Measurements from ENCODE around the gene QRICH1. TPM values are rescaled to one million over a fixed set of nuclear protein-coding genes. Genes with fewer than 3 reads are reported as not detected.
A peak's percentile ranks its signal among the peaks of the same experiment; 100 is the strongest.
"Not testable (repeated sequence)": the region's sequence is repeated elsewhere in the genome, so short reads cannot be mapped to it uniquely, and the experiment has no call there.

The QRICH1 gene
- polyA plus RNA-seq, 1 of the 3 experiments (the other 2 are of a cell fraction): 58.5 TPM

GRCh38 chr3:49012441-49013017, 81.3 kb downstream of the QRICH1 start:
- peaks cover 70% of the 10 kb centered on the region for H4K20me1 ChIP-seq (ENCODE audit: insufficient read depth)
- H3K79me2 ChIP-seq (ENCODE audit: insufficient read depth): peaks cover 67% of the 10 kb centered on the region
- H3K4me2 ChIP-seq: no peak overlapping the region
- H3K9ac ChIP-seq: no peak overlapping the region
- 89% methylated on average over 7 of the region's 17 CpGs for WGBS (ENCODE audit: low lambda C conversion rate)
- POLR2A ChIA-PET: interaction anchor here (0.6 to 2.2 kb wide), 5 partner anchors 8 to 25 kb away, joined by 3 to 10 read pairs (median 3); no protein-coding TSS in a partner anchor
- H3K9me2 ChIP-seq: no peaks in the 10 kb centered on the region
- H3K27ac ChIP-seq (ENCODE audit: low read depth in 2 of 2, low read length in 1 of 2): no peak overlapping the region; a peak in 1 of 4 replicates
- H3K4me3 ChIP-seq (ENCODE audit: low read depth in 2 of 2, low read length in 1 of 2): no peak overlapping the region
- H2AFZ ChIP-seq (ENCODE audit: low read depth): no peak overlapping the region
- H3F3A ChIP-seq (replicated peaks; ENCODE audit: insufficient read depth): peaks cover 17% of the 10 kb centered on the region
- H3K27me3 ChIP-seq (ENCODE audit: insufficient read depth): no peaks in the 10 kb centered on the region
- H3K4me1 ChIP-seq (ENCODE audit: control insufficient read depth in 1 of 2, insufficient read depth in 2 of 2, low read depth in 1 of 2, low read length in 1 of 2): peaks cover 0 to 24% of the 10 kb centered on the region in 2 experiments; a peak in 1 of 4 replicates
- no peak for DNase-seq
- TF ChIP-seq MXI1 (IDR thresholded peaks at IDR 0.05; ENCODE audit: low read depth, low read length): no peak
- TF ChIP-seq NFIC (IDR thresholded peaks at IDR 0.05; ENCODE audit: borderline replicate concordance): no peak
- no peak for TF ChIP-seq YY1 (IDR thresholded peaks at IDR 0.05; ENCODE audit: low read depth)
- CTCF ChIA-PET: interaction anchor here (0.8 to 14.2 kb wide), 5 partner anchors 8 to 23 kb away, joined by 3 to 114 read pairs (median 5); partner anchors contain the start of genes IMPDH2, NDUFAF3 and P4HTM
- peaks cover 9 to 54% of the 10 kb centered on the region in 2 experiments for H3K36me3 ChIP-seq (replicated peaks in 1 of 2; ENCODE audit: control insufficient read depth in 1 of 2, insufficient read depth in 2 of 2, low read length in 1 of 2)
- no peaks in the 10 kb centered on the region for H3K9me3 ChIP-seq

DNA sequence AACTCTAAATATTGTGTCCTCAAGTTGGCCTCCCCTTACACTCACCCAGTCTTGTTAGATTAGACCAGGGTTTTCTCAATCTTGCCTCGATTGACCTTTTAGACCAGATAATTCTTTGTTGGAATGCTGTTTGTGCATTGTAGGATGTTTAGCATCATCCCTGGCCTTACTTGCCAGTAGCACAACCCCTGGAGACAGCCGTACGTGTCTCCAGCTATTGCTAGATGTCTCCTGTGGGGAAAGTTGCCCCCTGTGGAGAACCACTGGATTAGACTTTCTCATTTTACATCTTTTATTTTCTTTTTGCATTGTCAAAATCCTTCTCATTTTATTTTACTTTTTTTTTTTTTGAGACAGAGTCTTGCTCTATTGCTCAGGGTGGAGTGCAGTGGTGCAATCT, 84.5 kb downstream of the QRICH1 start:
- no peaks in the 10 kb centered on the region for H3K27me3 ChIP-seq (ENCODE audit: insufficient read depth)
- H3K9me2 ChIP-seq: no peaks in the 10 kb centered on the region
- H3K4me3 ChIP-seq (ENCODE audit: low read depth in 2 of 2, low read length in 1 of 2): no peak overlapping the region
- DNase-seq: no peak
- H3F3A ChIP-seq (replicated peaks; ENCODE audit: insufficient read depth): peaks cover 3% of the 10 kb centered on the region
- ChIA-PET CTCF (interaction anchor here (3.1 to 4.4 kb wide), 3 partner anchors 8 to 22 kb away, joined by 14 to 39 read pairs (median 29); partner anchors contain the start of genes DALRD3 and NDUFAF3), POLR2A (interaction anchor here (4.3 to 4.4 kb wide), 2 partner anchors 12 kb away, joined by 44 to 80 read pairs; partner anchors contain the start of gene NDUFAF3)
- peaks cover 4 to 31% of the 10 kb centered on the region in 2 experiments for H3K36me3 ChIP-seq (replicated peaks in 1 of 2; ENCODE audit: control insufficient read depth in 1 of 2, insufficient read depth in 2 of 2, low read length in 1 of 2)
- H4K20me1 ChIP-seq (ENCODE audit: insufficient read depth): peaks cover 61% of the 10 kb centered on the region
- no peak overlapping the region for H3K4me2 ChIP-seq
- H3K27ac ChIP-seq (ENCODE audit: low read depth in 2 of 2, low read length in 1 of 2): no peak overlapping the region
- peaks cover 77% of the 10 kb centered on the region for H3K79me2 ChIP-seq (ENCODE audit: insufficient read depth)
- no peak overlapping the region for H3K9ac ChIP-seq
- H3K4me1 ChIP-seq (ENCODE audit: control insufficient read depth in 1 of 2, insufficient read depth in 2 of 2, low read depth in 1 of 2, low read length in 1 of 2): peaks cover 0 to 18% of the 10 kb centered on the region in 2 experiments; a peak in 2 of 4 replicates
- no peaks in the 10 kb centered on the region for H3K9me3 ChIP-seq
- H2AFZ ChIP-seq (ENCODE audit: low read depth): no peak overlapping the region
- 78% methylated on average over 3 of the region's 3 CpGs for WGBS (ENCODE audit: low lambda C conversion rate)
- TF ChIP-seq EP300 (IDR thresholded peaks at IDR 0.05; ENCODE audit: borderline replicate concordance in 1 of 2, low read depth in 1 of 2, low read length in 1 of 2): no peak
- no peak for TF ChIP-seq FOXJ3 (CRISPR knock-in tag; IDR thresholded peaks at IDR 0.05)
- TF ChIP-seq REST (IDR thresholded peaks at IDR 0.05; ENCODE audit: low read depth, low read length): no peak
- TF ChIP-seq, protein P1, sequence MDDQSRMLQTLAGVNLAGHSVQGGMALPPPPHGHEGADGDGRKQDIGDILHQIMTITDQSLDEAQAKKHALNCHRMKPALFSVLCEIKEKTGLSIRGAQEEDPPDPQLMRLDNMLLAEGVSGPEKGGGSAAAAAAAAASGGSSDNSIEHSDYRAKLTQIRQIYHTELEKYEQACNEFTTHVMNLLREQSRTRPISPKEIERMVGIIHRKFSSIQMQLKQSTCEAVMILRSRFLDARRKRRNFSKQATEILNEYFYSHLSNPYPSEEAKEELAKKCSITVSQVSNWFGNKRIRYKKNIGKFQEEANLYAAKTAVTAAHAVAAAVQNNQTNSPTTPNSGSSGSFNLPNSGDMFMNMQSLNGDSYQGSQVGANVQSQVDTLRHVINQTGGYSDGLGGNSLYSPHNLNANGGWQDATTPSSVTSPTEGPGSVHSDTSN (IDR thresholded peaks at IDR 0.05): no peak
- TF ChIP-seq RCOR1 (IDR thresholded peaks at IDR 0.05; ENCODE audit: low read length): no peak
- TF ChIP-seq, protein P2, sequence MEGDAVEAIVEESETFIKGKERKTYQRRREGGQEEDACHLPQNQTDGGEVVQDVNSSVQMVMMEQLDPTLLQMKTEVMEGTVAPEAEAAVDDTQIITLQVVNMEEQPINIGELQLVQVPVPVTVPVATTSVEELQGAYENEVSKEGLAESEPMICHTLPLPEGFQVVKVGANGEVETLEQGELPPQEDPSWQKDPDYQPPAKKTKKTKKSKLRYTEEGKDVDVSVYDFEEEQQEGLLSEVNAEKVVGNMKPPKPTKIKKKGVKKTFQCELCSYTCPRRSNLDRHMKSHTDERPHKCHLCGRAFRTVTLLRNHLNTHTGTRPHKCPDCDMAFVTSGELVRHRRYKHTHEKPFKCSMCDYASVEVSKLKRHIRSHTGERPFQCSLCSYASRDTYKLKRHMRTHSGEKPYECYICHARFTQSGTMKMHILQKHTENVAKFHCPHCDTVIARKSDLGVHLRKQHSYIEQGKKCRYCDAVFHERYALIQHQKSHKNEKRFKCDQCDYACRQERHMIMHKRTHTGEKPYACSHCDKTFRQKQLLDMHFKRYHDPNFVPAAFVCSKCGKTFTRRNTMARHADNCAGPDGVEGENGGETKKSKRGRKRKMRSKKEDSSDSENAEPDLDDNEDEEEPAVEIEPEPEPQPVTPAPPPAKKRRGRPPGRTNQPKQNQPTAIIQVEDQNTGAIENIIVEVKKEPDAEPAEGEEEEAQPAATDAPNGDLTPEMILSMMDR (IDR thresholded peaks at IDR 0.05): no peak
- no peak for TF ChIP-seq RXRA (IDR thresholded peaks at IDR 0.05; ENCODE audit: borderline replicate concordance, low read depth)
- TF ChIP-seq SIN3A (IDR thresholded peaks at IDR 0.05; ENCODE audit: borderline replicate concordance, low read depth, low read length): no peak
- no peak for TF ChIP-seq RAD21 (IDR thresholded peaks at IDR 0.05; ENCODE audit: low read length)
- TF ChIP-seq MEF2A (IDR thresholded peaks at IDR 0.05; ENCODE audit: borderline replicate concordance, low read depth): no peak
- TF ChIP-seq ELF1 (IDR thresholded peaks at IDR 0.05): no peak

- H3K79me2 ChIP-seq (ENCODE audit: insufficient read depth): peaks cover 72% of the 10 kb centered on the region
- H3K4me2 ChIP-seq: peak overlapping the region; percentile 100
- H3F3A ChIP-seq (replicated peaks; ENCODE audit: insufficient read depth); H3K9me3 ChIP-seq; H3K27me3 ChIP-seq (ENCODE audit: insufficient read depth); DNase-seq; H2AFZ ChIP-seq (ENCODE audit: low read depth); H3K9me2 ChIP-seq: not testable (repeated sequence)
- peaks cover 55% of the 10 kb centered on the region for H4K20me1 ChIP-seq (ENCODE audit: insufficient read depth)
- WGBS (ENCODE audit: low lambda C conversion rate): 96% methylated on average over 5 of the region's 5 CpGs
- ChIA-PET POLR2A (interaction anchor here (2.7 to 4.4 kb wide), 4 partner anchors 8 to 20 kb away, joined by 14 to 80 read pairs (median 45); partner anchors contain the start of genes DALRD3, IMPDH2 and NDUFAF3), CTCF (interaction anchor here (0.8 to 4.4 kb wide), 6 partner anchors 9 to 86 kb away, joined by 3 to 39 read pairs (median 12); partner anchors contain the start of genes DALRD3, NDUFAF3, P4HTM and QRICH1)
- H3K9ac ChIP-seq: peak overlapping the region; percentile 100
- H3K4me3 ChIP-seq (ENCODE audit: low read depth in 2 of 2, low read length in 1 of 2): peak overlapping the region; percentile 78 to 97
- H3K4me1 ChIP-seq (ENCODE audit: control insufficient read depth in 1 of 2, insufficient read depth in 2 of 2, low read depth in 1 of 2, low read length in 1 of 2): peaks cover 0 to 18% of the 10 kb centered on the region in 2 experiments; a peak in 2 of 4 replicates
- peaks cover 4 to 24% of the 10 kb centered on the region in 2 experiments for H3K36me3 ChIP-seq (replicated peaks in 1 of 2; ENCODE audit: control insufficient read depth in 1 of 2, insufficient read depth in 2 of 2, low read length in 1 of 2)
- H3K27ac ChIP-seq (ENCODE audit: low read depth in 2 of 2, low read length in 1 of 2): peak overlapping the region in 1 of 2 experiments; percentile 38; a peak in 2 of 4 replicates
Observed at GRCh38 chr3:49008627-49009026, 85.2 kb downstream of the QRICH1 start.

Data from SK-N-SH (cell line).